ENCODE measurements around the gene ATAD1.

Gene ATAD1

GRCh38 chr10:87729940-87730339 is 88.1 kb downstream of the ATAD1 start:
- TF ChIP-seq CTCF (IDR thresholded peaks at IDR 0.05; ENCODE audit: extremely low read depth, missing control alignments) = no peak
- no peak for DNase-seq (ENCODE audit: low spot score)

GRCh38 chr10:87724789-87725188 is 93.2 kb downstream of the ATAD1 start:
- DNase-seq (ENCODE audit: low spot score) = no peak
- TF ChIP-seq CTCF (IDR thresholded peaks at IDR 0.05; ENCODE audit: extremely low read depth, missing control alignments) = no peak

GRCh38 chr10:87723500-87723899 is 94.5 kb downstream of the ATAD1 start:
- no peak for TF ChIP-seq CTCF (IDR thresholded peaks at IDR 0.05; ENCODE audit: extremely low read depth, missing control alignments)

GRCh38 chr10:87722716-87723115 is 95.3 kb downstream of the ATAD1 start:
- no peak for DNase-seq (ENCODE audit: low spot score)
- TF ChIP-seq CTCF (IDR thresholded peaks at IDR 0.05; ENCODE audit: extremely low read depth, missing control alignments) = no peak

More at GRCh38 chr10:87723500-87723899, 94.5 kb downstream of the ATAD1 start:
- no peak for DNase-seq (ENCODE audit: low spot score)

- no peak for DNase-seq (ENCODE audit: low spot score)
- no peak for TF ChIP-seq CTCF (IDR thresholded peaks at IDR 0.05; ENCODE audit: extremely low read depth, missing control alignments)
Measured at GRCh38 chr10:87721781-87722180, 96.2 kb downstream of the ATAD1 start.

GRCh38 chr10:87720665-87721064 is 97.4 kb downstream of the ATAD1 start:
- TF ChIP-seq CTCF (IDR thresholded peaks at IDR 0.05; ENCODE audit: extremely low read depth, missing control alignments) = no peak
- no peak for DNase-seq (ENCODE audit: low spot score)

GRCh38 chr10:87716348-87716670 is 101.7 kb downstream of the ATAD1 start:
- TF ChIP-seq CTCF (IDR thresholded peaks at IDR 0.05; ENCODE audit: extremely low read depth, missing control alignments) = no peak
- no peak for DNase-seq (ENCODE audit: low spot score)
